Iris pigment epithelial cell (primary cell): ENCODE measurements around the gene SH3BP2.

Experiments used
- DNase-seq: peaks from one replicate; pipeline ENCODE4 v3.0.0-alpha.2; 2011; ENCODE audit warnings: low read depth

SH3BP2 gene

GRCh38 chr4:2790583-2791517 lies 2.0 kb upstream of the SH3BP2 start:
- DNase-seq, result no peak

- DNase-seq, result no peak
These were observed 1.1 kb upstream of the SH3BP2 start for GRCh38 chr4:2791518-2792395.

- no peak for DNase-seq
These were observed 532 bp upstream of the SH3BP2 start for GRCh38 chr4:2792396-2792710.

GRCh38 chr4:2793586-2794485 lies 951 bp downstream of the SH3BP2 start:
- DNase-seq, result peak; percentile 53

- peak; percentile 80 for DNase-seq
These were observed 1.8 kb downstream of the SH3BP2 start for GRCh38 chr4:2794486-2795299.

- DNase-seq, result no peak
These were observed 2.5 kb downstream of the SH3BP2 start for GRCh38 chr4:2795300-2795892.

- DNase-seq, result no peak
These were observed 3.3 kb downstream of the SH3BP2 start for GRCh38 chr4:2795893-2796848.

- no peak for DNase-seq
These were observed 4.1 kb downstream of the SH3BP2 start for GRCh38 chr4:2796849-2797544.

GRCh38 chr4:2797545-2798305 lies 4.8 kb downstream of the SH3BP2 start:
- no peak for DNase-seq

- no peak for DNase-seq
These were observed 5.7 kb downstream of the SH3BP2 start for GRCh38 chr4:2798399-2799223.

- no peak for DNase-seq
These were observed 6.5 kb downstream of the SH3BP2 start for GRCh38 chr4:2799224-2799911.

- DNase-seq, result no peak
These were observed 7.2 kb downstream of the SH3BP2 start for GRCh38 chr4:2799971-2800690.

GRCh38 chr4:2800691-2801596 lies 8.1 kb downstream of the SH3BP2 start:
- DNase-seq, result no peak

- DNase-seq, result no peak
These were observed 10.0 kb downstream of the SH3BP2 start for GRCh38 chr4:2802618-2803531.
